ENCODE results near the gene OR2M3.

DNA sequence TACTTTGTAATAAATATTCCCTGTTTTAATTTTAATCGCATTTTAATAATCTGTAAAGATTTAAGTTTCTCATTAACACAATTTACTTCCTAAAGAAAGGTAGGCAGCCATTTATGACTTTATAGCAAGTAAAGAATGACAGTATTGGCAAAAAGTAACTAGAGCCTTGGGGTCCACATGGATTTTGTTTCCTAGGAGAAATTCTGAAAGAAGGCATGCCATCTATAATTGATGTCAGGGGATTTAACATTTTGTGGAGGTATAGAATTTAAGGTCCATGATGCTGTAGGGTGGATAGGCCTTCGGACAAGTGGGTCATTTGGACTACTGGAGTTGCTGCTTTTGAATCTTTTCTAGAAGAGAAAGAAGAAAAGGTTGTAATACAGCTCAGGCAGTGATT is 34.1 kb downstream of the OR2M3 start, which contains the start of gene OR2M4:
- no peak for TF ChIP-seq POLR2A (conservative IDR thresholded peaks at IDR 0.05)
- TF ChIP-seq RBM39 (optimal IDR thresholded peaks at IDR 0.05; ENCODE audit: low read depth, low read length): no peak
- TF ChIP-seq STAT5B (CRISPR knock-in tag; IDR thresholded peaks at IDR 0.05): no peak
- no peak for TF ChIP-seq JUNB (CRISPR knock-in tag; conservative IDR thresholded peaks at IDR 0.05)
- TF ChIP-seq NFE2 (IDR thresholded peaks at IDR 0.05; ENCODE audit: low read depth): no peak
- TF ChIP-seq BMI1 (IDR thresholded peaks at IDR 0.05; ENCODE audit: low read length): no peak
- no peak for TF ChIP-seq FOSL1 (tag; conservative IDR thresholded peaks at IDR 0.05)
- TF ChIP-seq RBBP5 (IDR thresholded peaks at IDR 0.05; ENCODE audit: borderline replicate concordance, insufficient read depth, low read length, poor library complexity, severe bottlenecking): no peak
- no peak for TF ChIP-seq PRMT5 (CRISPR knock-in tag; IDR thresholded peaks at IDR 0.05)
